Activated gamma-delta T cell (primary cell): Measurements from ENCODE around the gene IQGAP1.
"Not testable (repeated sequence)": the region's sequence is repeated elsewhere in the genome, so short reads cannot be mapped to it uniquely, and the experiment has no call there.

ENCODE experiments used
- DNase-seq: peaks from one replicate; lab custom pipeline; 2025; lab: John Stamatoyannopoulos, UW

Gene IQGAP1

GRCh38 chr15:90487186-90487585 is 99.1 kb downstream of the IQGAP1 start:
- no peak for DNase-seq

GRCh38 chr15:90489514-90489913 is 101.5 kb downstream of the IQGAP1 start:
- DNase-seq = no peak

- no peak for DNase-seq
Measured at GRCh38 chr15:90489944-90490343, 101.9 kb downstream of the IQGAP1 start.

GRCh38 chr15:90493647-90494046 is 105.6 kb downstream of the IQGAP1 start:
- no peak for DNase-seq

DNA sequence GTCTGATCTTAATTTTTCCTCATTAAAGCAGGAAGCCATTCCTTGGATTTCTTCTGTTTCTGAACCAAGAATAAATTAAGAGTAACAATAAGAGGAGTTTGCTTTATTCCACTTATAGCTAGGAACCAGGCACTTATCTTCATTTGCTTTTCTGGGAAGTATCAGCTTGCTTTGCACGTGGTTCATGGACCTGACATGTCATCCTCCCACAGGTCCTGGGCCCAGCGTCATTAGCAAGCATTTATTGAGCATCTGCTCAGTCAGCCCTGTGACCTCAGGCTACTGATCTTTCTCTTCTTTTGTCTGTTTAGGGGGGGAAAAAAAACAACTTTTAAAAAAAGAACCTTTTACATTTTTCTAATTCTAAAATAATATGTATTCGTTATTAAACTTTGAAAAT is 107.0 kb downstream of the IQGAP1 start:
- no peak for DNase-seq

GRCh38 chr15:90496791-90497190 is 108.7 kb downstream of the IQGAP1 start:
- DNase-seq = no peak

GRCh38 chr15:90497376-90497775 is 109.3 kb downstream of the IQGAP1 start:
- DNase-seq = no peak

- no peak for DNase-seq
Measured at GRCh38 chr15:90497912-90498311, 109.9 kb downstream of the IQGAP1 start.

GRCh38 chr15:90500171-90500570 is 112.1 kb downstream of the IQGAP1 start:
- no peak for DNase-seq

DNA sequence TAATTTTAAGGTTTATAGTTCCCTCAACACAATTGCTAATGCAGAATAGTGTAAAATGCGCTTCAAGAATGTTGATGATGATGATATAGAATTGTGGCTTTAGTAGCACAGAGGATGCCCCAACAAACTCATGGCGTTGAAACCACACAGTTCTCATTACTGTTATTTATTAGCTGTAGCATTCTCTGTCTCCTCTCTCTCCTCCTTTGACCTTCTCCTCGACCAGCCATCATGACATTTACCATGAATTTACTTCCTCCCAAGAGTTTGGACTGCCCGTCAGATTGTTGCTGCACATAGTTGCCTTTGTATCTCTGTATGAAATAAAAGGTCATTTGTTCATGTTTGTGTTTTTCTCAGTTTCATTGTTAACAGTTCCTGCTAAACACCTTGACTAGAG is 113.9 kb downstream of the IQGAP1 start:
- DNase-seq = no peak

- DNase-seq = not testable (repeated sequence)
Measured at GRCh38 chr15:90510781-90511180, 122.7 kb downstream of the IQGAP1 start.

- not testable (repeated sequence) for DNase-seq
Measured at GRCh38 chr15:90511211-90511618, 123.2 kb downstream of the IQGAP1 start.

- DNase-seq = no peak
Measured at GRCh38 chr15:90512276-90512675, 124.2 kb downstream of the IQGAP1 start.

DNA sequence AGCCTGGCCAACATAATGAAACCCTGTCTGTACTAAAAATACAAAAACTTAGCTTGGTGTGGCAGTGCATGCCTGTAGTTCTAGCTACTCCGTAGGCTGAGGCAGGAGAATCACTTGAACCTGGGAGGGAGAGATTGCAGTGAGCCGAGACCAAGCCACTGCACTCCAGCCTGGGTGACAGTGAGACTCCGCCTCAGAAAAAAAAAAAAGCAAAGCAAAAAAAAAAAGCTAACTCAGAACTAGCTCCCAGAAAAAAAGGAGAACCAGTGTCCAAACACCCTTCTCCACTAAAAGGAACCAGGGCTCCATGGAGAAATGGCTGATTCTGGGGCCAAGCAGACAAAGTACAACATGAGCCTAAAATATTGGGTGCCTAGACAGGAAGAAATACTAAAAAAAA is 124.9 kb downstream of the IQGAP1 start:
- no peak for DNase-seq

GRCh38 chr15:90513448-90513847 is 125.4 kb downstream of the IQGAP1 start:
- DNase-seq = no peak

- not testable (repeated sequence) for DNase-seq
Measured at GRCh38 chr15:90513893-90514292, 125.9 kb downstream of the IQGAP1 start.

DNA sequence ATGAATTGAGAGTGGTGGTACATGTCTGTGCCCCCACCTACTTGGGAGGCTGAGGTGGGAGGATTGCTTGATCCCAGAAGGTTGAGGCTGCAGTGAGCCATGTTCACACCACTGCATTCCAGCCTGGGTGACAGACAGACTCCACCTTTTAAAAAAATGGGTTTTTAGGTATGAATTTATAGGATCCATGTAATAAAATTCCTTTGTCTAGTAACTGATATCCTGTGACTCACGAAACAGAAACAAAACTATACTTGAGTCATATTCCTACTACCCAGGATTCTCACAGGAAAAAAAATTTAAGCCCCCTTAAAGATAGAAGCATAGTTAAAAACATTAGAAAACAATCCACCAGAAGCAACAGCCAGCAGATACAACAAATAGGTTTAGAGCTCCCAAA is 131.6 kb downstream of the IQGAP1 start:
- no peak for DNase-seq

GRCh38 chr15:90520365-90520764 is 132.3 kb downstream of the IQGAP1 start:
- DNase-seq = no peak

DNA sequence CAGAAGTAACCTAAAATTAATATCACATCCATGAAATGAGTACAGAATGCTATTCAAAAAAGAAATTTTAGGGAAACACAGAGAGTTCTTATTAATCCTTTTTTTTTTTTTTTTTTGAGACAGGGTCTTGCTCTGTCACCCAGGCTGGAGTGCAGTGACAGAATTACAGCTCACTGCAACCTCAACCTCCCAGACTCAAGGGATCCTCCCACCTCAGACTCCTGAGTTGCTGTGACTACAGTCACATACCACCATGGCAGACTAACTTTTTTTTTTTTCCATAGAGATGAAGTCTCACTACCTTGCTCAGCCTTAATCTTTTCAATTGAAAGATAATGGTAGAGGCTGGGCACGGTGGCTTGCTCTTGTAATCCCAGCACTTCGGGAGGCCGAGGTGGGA is 135.3 kb downstream of the IQGAP1 start:
- DNase-seq = no peak

GRCh38 chr15:90524018-90524803 is 136.2 kb downstream of the IQGAP1 start:
- DNase-seq = not testable (repeated sequence)

GRCh38 chr15:90529011-90529370 is 140.9 kb downstream of the IQGAP1 start:
- no peak for DNase-seq

DNA sequence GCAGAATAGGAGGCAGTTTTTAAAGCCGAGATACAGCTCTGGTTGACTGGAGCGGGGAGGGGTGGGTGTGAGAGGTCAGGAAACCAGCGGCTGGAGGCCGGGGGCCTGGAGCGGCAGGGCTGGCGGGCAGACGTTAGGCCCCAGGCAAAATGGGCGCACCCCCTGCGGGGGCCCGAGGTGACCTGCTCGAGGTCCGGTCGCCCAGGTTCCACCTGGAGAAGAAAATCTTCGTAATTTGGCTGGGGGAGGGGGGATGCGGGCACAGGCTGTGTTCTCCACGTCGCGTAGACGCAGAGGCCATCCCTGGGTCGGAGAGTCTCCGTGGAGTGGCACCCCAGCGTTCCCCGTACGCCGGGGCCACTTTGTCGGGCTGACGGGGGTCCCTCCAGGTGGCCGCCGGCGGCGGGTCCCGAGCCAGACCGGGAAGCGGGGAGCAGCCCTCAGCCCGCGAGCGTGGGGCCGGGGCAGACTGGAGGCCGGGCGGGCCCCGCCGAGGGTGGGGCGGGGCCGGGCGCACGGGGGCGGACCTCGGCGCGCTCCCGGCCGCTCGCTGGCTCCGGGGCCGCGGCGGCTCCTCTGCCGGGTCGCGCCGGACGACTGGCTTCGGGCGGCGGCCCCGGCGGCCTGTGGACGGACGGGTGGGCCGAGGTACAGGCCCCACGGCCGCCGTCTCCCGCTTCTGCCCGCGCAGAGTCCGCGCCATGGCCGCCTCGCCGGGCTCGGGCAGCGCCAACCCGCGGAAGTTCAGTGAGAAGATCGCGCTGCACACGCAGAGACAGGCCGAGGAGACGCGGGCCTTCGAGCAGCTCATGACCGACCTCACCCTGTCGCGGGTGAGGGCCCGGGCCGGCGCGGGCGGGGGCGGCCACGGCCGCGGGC is 141.6 kb downstream of the IQGAP1 start, which contains the start of gene CRTC3:
Gene CRTC3, plus strand, starts transcription at position 553 of the 879 bp plus-strand sequence. Its CDS starts 149 bp downstream, at position 702.
- peak; percentile 43 for DNase-seq
